Measurements from ENCODE around the gene TOR1A.

GRCh38 chr9:129794549-129794948, 29.4 kb downstream of the TOR1A start:
- TF ChIP-seq YY1 (IDR thresholded peaks at IDR 0.05; ENCODE audit: insufficient read depth, insufficient read length) (no peak), SUZ12 (IDR thresholded peaks at IDR 0.05; ENCODE audit: extremely low read depth, insufficient read depth, insufficient read length) (no peak), ZNF274 (IDR thresholded peaks at IDR 0.05; ENCODE audit: low read depth, low read length) (no peak)

All from NT2/D1 (cell line).